ENCODE measurements around the gene MDP1.

MDP1 gene

DNA sequence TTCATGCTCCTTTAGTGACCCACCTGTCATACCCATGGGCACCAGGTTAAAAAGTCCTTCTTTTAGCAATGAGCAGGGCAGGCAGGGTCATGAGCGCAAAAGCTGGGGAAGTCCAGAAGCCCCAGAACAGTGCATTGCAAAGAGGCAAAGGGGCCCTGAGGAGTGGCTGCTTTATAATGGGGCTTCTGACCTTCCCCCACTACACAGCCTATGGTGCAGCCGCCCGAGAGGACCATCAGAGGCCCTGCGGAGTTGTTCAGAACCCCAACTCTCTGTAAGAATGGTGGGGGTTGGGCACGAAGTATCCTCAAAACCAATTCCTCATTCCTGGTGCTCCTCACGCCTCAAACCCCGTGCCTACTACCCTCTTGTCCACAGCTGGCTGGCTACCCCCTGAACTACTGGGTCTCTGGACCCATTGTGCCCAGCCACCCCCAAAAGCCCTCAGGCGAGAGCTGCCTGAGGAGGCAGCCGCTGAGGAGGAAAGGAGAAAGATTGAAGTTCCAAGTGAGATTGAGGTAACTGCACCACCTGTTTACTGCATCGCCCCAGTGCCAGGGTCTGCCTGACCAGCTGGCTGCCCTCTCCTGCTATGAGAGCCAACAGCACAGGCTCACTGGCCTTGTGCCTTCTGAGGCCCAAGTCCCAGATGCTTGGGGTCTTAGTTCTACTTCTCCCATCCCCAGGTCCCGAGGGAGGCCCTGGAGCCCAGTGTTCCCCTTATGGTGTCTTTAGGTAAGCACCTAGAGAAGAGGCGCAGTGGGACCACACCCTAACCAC, 37.3 kb downstream of the MDP1 start (continued):
- TF ChIP-seq GLIS3 (CRISPR knock-in tag; IDR thresholded peaks at IDR 0.05) (no peak), RARB (CRISPR knock-in tag; IDR thresholded peaks at IDR 0.05) (no peak), ISL1 (CRISPR knock-in tag; IDR thresholded peaks at IDR 0.05) (no peak), ZFP3 (CRISPR knock-in tag; IDR thresholded peaks at IDR 0.05) (no peak), BACH2 (CRISPR knock-in tag; IDR thresholded peaks at IDR 0.05; ENCODE audit: borderline replicate concordance) (no peak), TOX (CRISPR knock-in tag; IDR thresholded peaks at IDR 0.05; ENCODE audit: borderline replicate concordance) (no peak)
- TF ChIP-seq, protein P1, sequence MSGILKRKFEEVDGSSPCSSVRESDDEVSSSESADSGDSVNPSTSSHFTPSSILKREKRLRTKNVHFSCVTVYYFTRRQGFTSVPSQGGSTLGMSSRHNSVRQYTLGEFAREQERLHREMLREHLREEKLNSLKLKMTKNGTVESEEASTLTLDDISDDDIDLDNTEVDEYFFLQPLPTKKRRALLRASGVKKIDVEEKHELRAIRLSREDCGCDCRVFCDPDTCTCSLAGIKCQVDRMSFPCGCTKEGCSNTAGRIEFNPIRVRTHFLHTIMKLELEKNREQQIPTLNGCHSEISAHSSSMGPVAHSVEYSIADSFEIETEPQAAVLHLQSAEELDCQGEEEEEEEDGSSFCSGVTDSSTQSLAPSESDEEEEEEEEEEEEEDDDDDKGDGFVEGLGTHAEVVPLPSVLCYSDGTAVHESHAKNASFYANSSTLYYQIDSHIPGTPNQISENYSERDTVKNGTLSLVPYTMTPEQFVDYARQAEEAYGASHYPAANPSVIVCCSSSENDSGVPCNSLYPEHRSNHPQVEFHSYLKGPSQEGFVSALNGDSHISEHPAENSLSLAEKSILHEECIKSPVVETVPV (CRISPR knock-in tag; IDR thresholded peaks at IDR 0.05), result no peak

DNA sequence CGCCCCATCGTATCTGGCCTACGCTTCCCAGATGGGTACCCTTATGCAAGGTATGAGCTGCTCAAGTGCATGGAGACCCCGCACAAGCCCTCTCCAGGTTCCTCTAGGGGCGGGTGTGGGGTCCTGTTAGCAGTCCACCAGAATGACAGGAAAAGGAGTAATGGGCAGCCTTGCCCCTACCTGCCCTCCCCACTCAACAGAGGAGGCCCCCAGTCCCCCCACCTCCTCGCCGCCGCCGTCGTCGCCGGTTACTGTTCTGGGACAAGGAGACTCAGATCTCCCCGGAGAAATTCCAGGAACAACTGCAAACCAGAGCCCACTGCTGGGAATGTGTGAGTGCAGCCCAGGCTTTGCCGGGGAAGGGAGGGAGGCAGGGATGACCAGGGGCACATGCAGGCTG, 38.0 kb downstream of the MDP1 start:
- no peak for TF ChIP-seq BACH2 (CRISPR knock-in tag; IDR thresholded peaks at IDR 0.05; ENCODE audit: borderline replicate concordance)
- no peak for TF ChIP-seq PPARA (CRISPR knock-in tag; IDR thresholded peaks at IDR 0.05; ENCODE audit: borderline replicate concordance)
- ATAC-seq, result no peak

DNA sequence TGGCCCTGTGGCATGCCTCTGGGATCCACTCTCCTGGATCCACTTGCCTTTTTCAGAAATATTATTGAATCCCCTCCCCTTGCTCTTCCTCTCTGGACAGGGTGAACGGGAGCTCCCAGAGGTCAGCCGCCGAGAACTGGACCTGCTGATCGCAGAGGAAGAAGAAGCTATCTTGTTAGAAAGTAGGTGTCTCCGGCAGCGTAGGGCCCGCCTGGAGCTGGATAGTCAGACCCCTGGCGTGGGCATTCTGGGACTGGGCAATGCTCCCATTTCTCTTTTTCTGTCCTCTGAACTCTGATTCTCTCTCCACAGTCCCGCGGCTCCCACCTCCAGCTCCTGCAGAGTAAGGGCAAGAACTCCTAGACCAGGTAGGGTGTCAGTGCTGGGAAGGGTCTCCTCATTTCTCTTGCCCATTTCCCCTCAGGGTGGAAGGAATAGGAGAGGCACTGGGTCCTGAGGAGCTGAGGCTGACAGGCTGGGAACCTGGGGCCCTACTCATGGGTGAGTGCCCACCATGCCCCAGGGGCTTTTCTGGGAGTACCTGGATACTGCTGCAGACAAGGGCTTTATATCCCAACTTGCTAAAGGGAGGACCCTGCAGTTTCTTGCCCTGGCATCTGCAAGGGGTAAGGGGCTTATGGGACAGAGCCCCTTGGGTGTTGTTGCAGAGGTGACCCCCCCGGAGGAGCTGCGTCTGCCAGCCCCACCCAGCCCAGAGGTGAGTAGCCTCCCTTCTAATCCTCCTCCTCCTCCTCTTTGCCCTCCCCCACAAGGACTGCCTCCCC, 38.6 kb downstream of the MDP1 start:
- no peak for ATAC-seq

DNA sequence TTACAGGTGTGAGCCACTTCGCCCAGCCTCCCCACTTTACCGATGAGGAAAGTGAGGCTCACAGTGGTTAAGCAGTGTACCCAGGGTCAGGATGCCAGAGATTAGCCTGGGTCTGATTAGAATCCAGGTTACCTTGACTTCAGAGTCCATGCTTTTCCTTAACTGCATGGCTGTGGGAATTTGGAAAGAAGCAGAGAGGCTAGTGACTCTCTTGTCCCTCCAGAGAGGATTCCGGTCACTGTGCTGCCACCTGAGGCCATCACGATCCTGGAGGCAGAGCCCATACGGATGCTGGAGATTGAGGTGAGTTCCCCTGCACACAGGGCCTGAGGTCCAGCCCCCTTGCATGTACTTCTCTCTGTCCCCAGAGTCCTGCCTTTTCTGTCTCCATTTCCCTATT, 39.3 kb downstream of the MDP1 start:
- TF ChIP-seq ISL1 (CRISPR knock-in tag; IDR thresholded peaks at IDR 0.05), result no peak
- TF ChIP-seq, protein P2, sequence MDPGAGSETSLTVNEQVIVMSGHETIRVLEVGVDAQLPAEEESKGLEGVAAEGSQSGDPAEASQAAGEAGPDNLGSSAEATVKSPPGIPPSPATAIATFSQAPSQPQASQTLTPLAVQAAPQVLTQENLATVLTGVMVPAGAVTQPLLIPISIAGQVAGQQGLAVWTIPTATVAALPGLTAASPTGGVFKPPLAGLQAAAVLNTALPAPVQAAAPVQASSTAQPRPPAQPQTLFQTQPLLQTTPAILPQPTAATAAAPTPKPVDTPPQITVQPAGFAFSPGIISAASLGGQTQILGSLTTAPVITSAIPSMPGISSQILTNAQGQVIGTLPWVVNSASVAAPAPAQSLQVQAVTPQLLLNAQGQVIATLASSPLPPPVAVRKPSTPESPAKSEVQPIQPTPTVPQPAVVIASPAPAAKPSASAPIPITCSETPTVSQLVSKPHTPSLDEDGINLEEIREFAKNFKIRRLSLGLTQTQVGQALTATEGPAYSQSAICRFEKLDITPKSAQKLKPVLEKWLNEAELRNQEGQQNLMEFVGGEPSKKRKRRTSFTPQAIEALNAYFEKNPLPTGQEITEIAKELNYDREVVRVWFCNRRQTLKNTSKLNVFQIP (CRISPR knock-in tag; IDR thresholded peaks at IDR 0.05; ENCODE audit: borderline replicate concordance, low read depth), result no peak
- no peak for TF ChIP-seq PPARA (CRISPR knock-in tag; IDR thresholded peaks at IDR 0.05; ENCODE audit: borderline replicate concordance)
- TF ChIP-seq, protein P3, sequence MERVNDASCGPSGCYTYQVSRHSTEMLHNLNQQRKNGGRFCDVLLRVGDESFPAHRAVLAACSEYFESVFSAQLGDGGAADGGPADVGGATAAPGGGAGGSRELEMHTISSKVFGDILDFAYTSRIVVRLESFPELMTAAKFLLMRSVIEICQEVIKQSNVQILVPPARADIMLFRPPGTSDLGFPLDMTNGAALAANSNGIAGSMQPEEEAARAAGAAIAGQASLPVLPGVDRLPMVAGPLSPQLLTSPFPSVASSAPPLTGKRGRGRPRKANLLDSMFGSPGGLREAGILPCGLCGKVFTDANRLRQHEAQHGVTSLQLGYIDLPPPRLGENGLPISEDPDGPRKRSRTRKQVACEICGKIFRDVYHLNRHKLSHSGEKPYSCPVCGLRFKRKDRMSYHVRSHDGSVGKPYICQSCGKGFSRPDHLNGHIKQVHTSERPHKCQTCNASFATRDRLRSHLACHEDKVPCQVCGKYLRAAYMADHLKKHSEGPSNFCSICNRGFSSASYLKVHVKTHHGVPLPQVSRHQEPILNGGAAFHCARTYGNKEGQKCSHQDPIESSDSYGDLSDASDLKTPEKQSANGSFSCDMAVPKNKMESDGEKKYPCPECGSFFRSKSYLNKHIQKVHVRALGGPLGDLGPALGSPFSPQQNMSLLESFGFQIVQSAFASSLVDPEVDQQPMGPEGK (CRISPR knock-in tag; IDR thresholded peaks at IDR 0.05; ENCODE audit: borderline replicate concordance), result no peak
- no peak for TF ChIP-seq ZNF70 (CRISPR knock-in tag; IDR thresholded peaks at IDR 0.05)
- TF ChIP-seq TCF4 (CRISPR knock-in tag; IDR thresholded peaks at IDR 0.05; ENCODE audit: borderline replicate concordance), result no peak
- TF ChIP-seq, protein P4, sequence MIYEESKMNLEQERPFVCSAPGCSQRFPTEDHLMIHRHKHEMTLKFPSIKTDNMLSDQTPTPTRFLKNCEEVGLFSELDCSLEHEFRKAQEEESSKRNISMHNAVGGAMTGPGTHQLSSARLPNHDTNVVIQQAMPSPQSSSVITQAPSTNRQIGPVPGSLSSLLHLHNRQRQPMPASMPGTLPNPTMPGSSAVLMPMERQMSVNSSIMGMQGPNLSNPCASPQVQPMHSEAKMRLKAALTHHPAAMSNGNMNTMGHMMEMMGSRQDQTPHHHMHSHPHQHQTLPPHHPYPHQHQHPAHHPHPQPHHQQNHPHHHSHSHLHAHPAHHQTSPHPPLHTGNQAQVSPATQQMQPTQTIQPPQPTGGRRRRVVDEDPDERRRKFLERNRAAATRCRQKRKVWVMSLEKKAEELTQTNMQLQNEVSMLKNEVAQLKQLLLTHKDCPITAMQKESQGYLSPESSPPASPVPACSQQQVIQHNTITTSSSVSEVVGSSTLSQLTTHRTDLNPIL (CRISPR knock-in tag; IDR thresholded peaks at IDR 0.05; ENCODE audit: low read depth), result no peak
- ATAC-seq, result no peak

More for the DNA sequence above, 38.6 kb downstream of the MDP1 start:
- no peak for TF ChIP-seq ARNTL (CRISPR knock-in tag; IDR thresholded peaks at IDR 0.05; ENCODE audit: borderline replicate concordance, low read depth)
- TF ChIP-seq, protein P4 (CRISPR knock-in tag; IDR thresholded peaks at IDR 0.05; ENCODE audit: low read depth), result no peak
- no peak for TF ChIP-seq CSDC2 (CRISPR knock-in tag; IDR thresholded peaks at IDR 0.05)
- TF ChIP-seq ZC3H10 (CRISPR knock-in tag; IDR thresholded peaks at IDR 0.05), result no peak
- no peak for TF ChIP-seq ZFP3 (CRISPR knock-in tag; IDR thresholded peaks at IDR 0.05)
- no peak for TF ChIP-seq ISL1 (CRISPR knock-in tag; IDR thresholded peaks at IDR 0.05)
- TF ChIP-seq GLIS3 (CRISPR knock-in tag; IDR thresholded peaks at IDR 0.05), result no peak
- no peak for TF ChIP-seq TOX (CRISPR knock-in tag; IDR thresholded peaks at IDR 0.05; ENCODE audit: borderline replicate concordance)
- no peak for TF ChIP-seq OSR1 (CRISPR knock-in tag; IDR thresholded peaks at IDR 0.05)
- no peak for TF ChIP-seq SNAI2 (CRISPR knock-in tag; IDR thresholded peaks at IDR 0.05)
- no peak for TF ChIP-seq RARB (CRISPR knock-in tag; IDR thresholded peaks at IDR 0.05)
- TF ChIP-seq PPARA (CRISPR knock-in tag; IDR thresholded peaks at IDR 0.05; ENCODE audit: borderline replicate concordance), result no peak
- TF ChIP-seq ZNF8 (CRISPR knock-in tag; IDR thresholded peaks at IDR 0.05), result no peak

All from SK-N-SH treated with all-trans-retinoic acid at 6 μM for 48 hours (cell line).